ENCODE results near the gene PLA2G2C.

Gene PLA2G2C

DNA sequence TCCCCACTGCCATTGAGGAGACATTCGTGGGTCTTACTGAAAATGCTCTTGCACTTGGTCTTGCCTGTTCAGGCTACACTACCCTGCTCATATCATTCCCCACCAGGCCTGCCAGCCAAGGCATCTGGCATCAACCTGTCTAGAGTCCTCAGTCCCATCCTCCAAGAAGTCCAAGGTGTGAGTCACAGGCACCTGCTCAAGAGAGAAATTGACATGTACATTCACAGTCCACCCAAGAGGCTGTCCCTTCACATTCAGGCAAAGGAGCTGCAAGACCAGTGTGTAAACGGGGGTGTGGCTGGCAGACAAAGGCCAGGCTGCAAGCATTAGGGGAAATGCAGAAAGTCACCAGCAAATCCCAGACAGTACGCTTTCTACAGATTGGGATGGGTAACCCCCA is 13.1 kb upstream of the PLA2G2C start:
- TF ChIP-seq FOXM1 (IDR thresholded peaks at IDR 0.05; ENCODE audit: borderline replicate concordance) (no peak), SP1 (IDR thresholded peaks at IDR 0.05) (no peak), ARNT (IDR thresholded peaks at IDR 0.05) (no peak), TARDBP (IDR thresholded peaks at IDR 0.05) (no peak), ELF4 (IDR thresholded peaks at IDR 0.05) (no peak), CTBP1 (IDR thresholded peaks at IDR 0.05; ENCODE audit: borderline replicate concordance) (no peak), L3MBTL2 (conservative IDR thresholded peaks at IDR 0.05) (no peak), FOXK2 (IDR thresholded peaks at IDR 0.05) (no peak), HDGF (IDR thresholded peaks at IDR 0.05; ENCODE audit: borderline replicate concordance) (no peak), NFRKB (IDR thresholded peaks at IDR 0.05) (no peak), ZNF384 (IDR thresholded peaks at IDR 0.05) (no peak), FOXA1 (IDR thresholded peaks at IDR 0.05) (no peak)
- TF ChIP-seq, protein P1, sequence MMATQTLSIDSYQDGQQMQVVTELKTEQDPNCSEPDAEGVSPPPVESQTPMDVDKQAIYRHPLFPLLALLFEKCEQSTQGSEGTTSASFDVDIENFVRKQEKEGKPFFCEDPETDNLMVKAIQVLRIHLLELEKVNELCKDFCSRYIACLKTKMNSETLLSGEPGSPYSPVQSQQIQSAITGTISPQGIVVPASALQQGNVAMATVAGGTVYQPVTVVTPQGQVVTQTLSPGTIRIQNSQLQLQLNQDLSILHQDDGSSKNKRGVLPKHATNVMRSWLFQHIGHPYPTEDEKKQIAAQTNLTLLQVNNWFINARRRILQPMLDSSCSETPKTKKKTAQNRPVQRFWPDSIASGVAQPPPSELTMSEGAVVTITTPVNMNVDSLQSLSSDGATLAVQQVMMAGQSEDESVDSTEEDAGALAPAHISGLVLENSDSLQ (IDR thresholded peaks at IDR 0.05) = no peak
- ChIA-PET CTCF (no interaction called here), POLR2A (no interaction called here)
- DNase-seq (ENCODE audit: extremely low spot score) = no peak

DNA sequence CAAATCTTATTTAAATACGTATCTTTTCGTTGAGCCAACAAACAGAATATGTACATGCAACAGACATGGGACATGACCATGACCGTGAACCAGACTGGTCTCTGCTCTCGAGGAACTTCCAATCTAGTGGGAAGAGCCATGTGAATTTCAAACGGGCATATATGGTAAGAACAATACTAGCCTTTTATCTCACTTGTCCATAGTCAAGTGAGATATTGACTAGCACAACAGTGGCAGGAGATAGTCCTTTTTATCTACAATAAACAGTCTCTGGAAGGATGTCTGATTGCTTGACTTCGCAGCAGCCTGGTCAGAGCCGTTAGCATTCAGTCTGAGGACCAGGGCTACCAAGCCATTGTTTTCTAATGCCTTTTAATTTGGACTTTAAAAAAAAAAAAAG is 12.6 kb upstream of the PLA2G2C start:
- DNase-seq (ENCODE audit: extremely low spot score) = no peak
- CTCF ChIA-PET = no interaction called here
- TF ChIP-seq HDGF (IDR thresholded peaks at IDR 0.05; ENCODE audit: borderline replicate concordance) (no peak), SUZ12 (IDR thresholded peaks at IDR 0.05) (no peak), LEF1 (IDR thresholded peaks at IDR 0.05; ENCODE audit: borderline replicate concordance) (no peak), BHLHE40 (IDR thresholded peaks at IDR 0.05; ENCODE audit: borderline replicate concordance) (no peak), L3MBTL2 (conservative IDR thresholded peaks at IDR 0.05) (no peak)
- POLR2A ChIA-PET = no interaction called here

DNA sequence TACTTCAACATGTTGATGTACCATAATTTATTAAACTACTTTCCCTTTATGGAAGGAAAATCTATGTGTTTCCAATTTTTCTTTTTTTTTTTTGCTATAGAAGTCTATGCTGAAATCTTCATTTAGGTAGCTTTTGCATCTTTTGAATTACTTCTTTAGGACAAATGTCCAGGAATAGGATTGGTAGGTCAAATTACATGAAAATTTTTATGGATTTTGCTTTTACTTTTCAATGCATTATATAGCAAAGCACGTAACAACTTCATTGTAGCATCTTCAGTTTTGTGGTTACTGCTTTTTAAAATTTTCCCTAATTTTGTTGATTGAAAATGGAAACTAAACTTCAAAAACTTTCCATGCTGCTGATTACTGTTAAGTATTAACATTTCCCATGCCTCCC is 12.0 kb upstream of the PLA2G2C start:
- ChIA-PET POLR2A (no interaction called here), CTCF (no interaction called here)
- no peak for DNase-seq (ENCODE audit: extremely low spot score)
- TF ChIP-seq HDGF (IDR thresholded peaks at IDR 0.05; ENCODE audit: borderline replicate concordance) = no peak
- no peak for TF ChIP-seq ELF4 (IDR thresholded peaks at IDR 0.05)
- TF ChIP-seq, protein P1 (IDR thresholded peaks at IDR 0.05) = no peak
- no peak for TF ChIP-seq BHLHE40 (IDR thresholded peaks at IDR 0.05; ENCODE audit: borderline replicate concordance)
- TF ChIP-seq SUZ12 (IDR thresholded peaks at IDR 0.05) = no peak
- no peak for TF ChIP-seq FOXK2 (IDR thresholded peaks at IDR 0.05)
- TF ChIP-seq NFRKB (IDR thresholded peaks at IDR 0.05) = no peak
- no peak for TF ChIP-seq LEF1 (IDR thresholded peaks at IDR 0.05; ENCODE audit: borderline replicate concordance)
- no peak for TF ChIP-seq ZNF384 (IDR thresholded peaks at IDR 0.05)
- no peak for TF ChIP-seq ARNT (IDR thresholded peaks at IDR 0.05)
- TF ChIP-seq TARDBP (IDR thresholded peaks at IDR 0.05) = no peak
- no peak for TF ChIP-seq CTBP1 (IDR thresholded peaks at IDR 0.05; ENCODE audit: borderline replicate concordance)
- TF ChIP-seq L3MBTL2 (conservative IDR thresholded peaks at IDR 0.05) = no peak
- no peak for TF ChIP-seq SP1 (IDR thresholded peaks at IDR 0.05)
- no peak for TF ChIP-seq FOXM1 (IDR thresholded peaks at IDR 0.05; ENCODE audit: borderline replicate concordance)
- TF ChIP-seq FOXA1 (IDR thresholded peaks at IDR 0.05) = no peak

DNA sequence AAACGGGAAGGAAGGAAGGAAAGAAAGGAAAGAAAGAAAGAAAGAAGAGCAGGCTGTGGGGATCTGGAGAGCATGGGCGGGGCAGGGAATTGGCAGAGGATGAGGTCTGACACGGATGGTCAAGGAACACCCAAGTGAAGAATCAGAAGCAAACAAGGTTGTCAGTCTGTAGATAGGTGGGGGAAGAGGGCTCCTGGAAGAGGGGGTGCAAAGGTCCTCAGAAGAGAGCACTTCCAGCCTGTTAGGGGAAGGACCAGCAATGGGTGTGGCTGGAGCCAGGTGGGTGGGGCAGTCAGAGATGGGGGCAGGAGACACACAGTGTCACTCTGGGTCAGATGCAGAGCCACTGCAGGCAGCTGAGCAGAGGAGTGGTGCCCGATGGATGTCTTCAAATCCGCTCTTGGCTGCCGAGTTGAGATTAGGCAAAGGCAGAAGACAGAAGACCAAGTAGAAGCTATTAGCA is 11.0 kb upstream of the PLA2G2C start:
- ChIA-PET POLR2A (interaction anchor here (0.6 kb wide), 1 partner anchor 18 kb away, joined by 3 read pairs; no protein-coding TSS in a partner anchor), CTCF (interaction anchor here (0.6 kb wide), 1 partner anchor 164 kb away, joined by 5 read pairs; no protein-coding TSS in a partner anchor)
- DNase-seq (ENCODE audit: extremely low spot score) = no peak
- no peak for TF ChIP-seq ZNF384 (IDR thresholded peaks at IDR 0.05)
- no peak for TF ChIP-seq SP1 (IDR thresholded peaks at IDR 0.05)
- TF ChIP-seq HDGF (IDR thresholded peaks at IDR 0.05; ENCODE audit: borderline replicate concordance) = no peak
- no peak for TF ChIP-seq SUZ12 (IDR thresholded peaks at IDR 0.05)
- TF ChIP-seq L3MBTL2 (conservative IDR thresholded peaks at IDR 0.05) = no peak
- no peak for TF ChIP-seq BHLHE40 (IDR thresholded peaks at IDR 0.05; ENCODE audit: borderline replicate concordance)
- TF ChIP-seq, protein P1 (IDR thresholded peaks at IDR 0.05) = no peak
- no peak for TF ChIP-seq LEF1 (IDR thresholded peaks at IDR 0.05; ENCODE audit: borderline replicate concordance)
- TF ChIP-seq TARDBP (IDR thresholded peaks at IDR 0.05) = no peak
- TF ChIP-seq NFRKB (IDR thresholded peaks at IDR 0.05) = no peak
- no peak for TF ChIP-seq FOXA1 (IDR thresholded peaks at IDR 0.05)

DNA sequence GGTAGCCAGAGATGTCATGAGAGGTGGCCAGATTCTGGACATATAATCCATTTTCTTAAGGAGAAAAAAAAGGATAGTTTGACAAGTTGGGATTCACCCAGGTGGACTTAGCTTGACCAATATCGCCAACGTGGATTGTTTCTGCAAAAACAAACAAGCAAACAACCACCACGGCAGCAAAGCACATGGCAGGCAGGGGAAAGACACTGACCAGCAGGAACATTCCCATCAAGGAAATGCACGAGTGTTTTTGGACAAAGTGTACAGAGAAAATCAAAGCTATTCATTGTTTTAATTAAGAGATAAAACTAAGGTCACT is 9.1 kb upstream of the PLA2G2C start:
- TF ChIP-seq TARDBP (IDR thresholded peaks at IDR 0.05) = no peak
- no peak for TF ChIP-seq FOXA1 (IDR thresholded peaks at IDR 0.05)
- TF ChIP-seq ZNF384 (IDR thresholded peaks at IDR 0.05) = no peak
- TF ChIP-seq CTBP1 (IDR thresholded peaks at IDR 0.05; ENCODE audit: borderline replicate concordance) = no peak
- TF ChIP-seq FOXK2 (IDR thresholded peaks at IDR 0.05) = no peak
- no peak for TF ChIP-seq ELF4 (IDR thresholded peaks at IDR 0.05)
- TF ChIP-seq LEF1 (IDR thresholded peaks at IDR 0.05; ENCODE audit: borderline replicate concordance) = no peak
- TF ChIP-seq L3MBTL2 (conservative IDR thresholded peaks at IDR 0.05) = no peak
- ChIA-PET POLR2A (no interaction called here), CTCF (interaction anchor here (0.6 to 1.2 kb wide), 3 partner anchors 10 to 166 kb away, joined by 3 read pairs; no protein-coding TSS in a partner anchor)
- no peak for DNase-seq (ENCODE audit: extremely low spot score)

DNA sequence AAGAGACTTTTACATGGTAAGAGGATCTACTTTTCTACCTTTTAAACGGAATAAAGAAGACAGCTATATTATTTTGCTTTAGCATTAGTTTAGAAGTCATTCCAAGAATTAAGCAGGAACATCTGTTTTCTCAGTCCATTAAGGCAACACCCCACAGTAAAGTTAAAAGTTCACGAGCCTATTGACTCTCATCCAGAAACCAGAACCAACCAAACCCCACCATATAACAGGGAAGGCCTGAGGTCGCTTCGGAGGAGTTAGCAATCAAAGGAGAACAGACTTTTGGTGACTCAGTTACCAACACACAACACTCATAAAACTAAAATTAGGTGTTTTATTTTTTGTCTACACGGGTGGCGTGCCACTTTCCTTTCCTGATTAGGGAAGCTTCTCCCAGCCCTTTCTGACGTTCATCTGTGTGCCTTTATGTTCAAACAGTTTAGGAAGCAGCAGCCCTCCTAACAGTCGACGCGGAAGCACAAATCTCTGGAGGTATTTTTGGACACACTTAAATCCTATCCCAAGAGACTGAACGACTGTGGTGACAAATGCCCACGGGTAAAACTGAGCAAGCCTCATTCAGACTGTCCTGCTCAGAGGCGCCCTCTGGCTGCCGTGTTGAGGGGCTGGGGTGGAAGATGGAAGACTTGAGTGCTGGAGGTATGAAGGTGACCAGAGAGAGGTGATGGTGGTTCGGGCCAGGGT is 8.6 kb upstream of the PLA2G2C start:
- POLR2A ChIA-PET = no interaction called here
- no peak for TF ChIP-seq CTBP1 (IDR thresholded peaks at IDR 0.05; ENCODE audit: borderline replicate concordance)
- TF ChIP-seq HDGF (IDR thresholded peaks at IDR 0.05; ENCODE audit: borderline replicate concordance) = no peak
- CTCF ChIA-PET = interaction anchor here (0.6 to 1.2 kb wide), 3 partner anchors 11 to 167 kb away, joined by 3 read pairs; no protein-coding TSS in a partner anchor
- peak; percentile 76 for DNase-seq (ENCODE audit: extremely low spot score)
